ENCODE results near the gene SLC9B2.
A peak's percentile ranks its signal among the peaks of the same experiment; 100 is the strongest.

The SLC9B2 gene

GRCh38 chr4:103060453-103061148, 16.0 kb downstream of the SLC9B2 start:
- TF ChIP-seq CTCF (conservative IDR thresholded peaks at IDR 0.05; ENCODE audit: low read depth, low read length): no peak
- DNase-seq (ENCODE audit: low read depth): no peak
- H3K4me3 ChIP-seq (ENCODE audit: low read depth, low read length): no peak overlapping the region

GRCh38 chr4:103054030-103054429, 22.5 kb downstream of the SLC9B2 start:
- H3K4me3 ChIP-seq (ENCODE audit: low read depth, low read length): no peak overlapping the region
- no peak for TF ChIP-seq CTCF (conservative IDR thresholded peaks at IDR 0.05; ENCODE audit: low read depth, low read length)
- DNase-seq (ENCODE audit: low read depth): no peak

GRCh38 chr4:103052779-103053178, 23.8 kb downstream of the SLC9B2 start:
- TF ChIP-seq CTCF (conservative IDR thresholded peaks at IDR 0.05; ENCODE audit: low read depth, low read length): no peak

GRCh38 chr4:103052145-103052544, 24.4 kb downstream of the SLC9B2 start:
- no peak for DNase-seq (ENCODE audit: low read depth)
- TF ChIP-seq CTCF (conservative IDR thresholded peaks at IDR 0.05; ENCODE audit: low read depth, low read length): no peak
- H3K4me3 ChIP-seq (ENCODE audit: low read depth, low read length): no peak overlapping the region

More at GRCh38 chr4:103052779-103053178, 23.8 kb downstream of the SLC9B2 start:
- no peak for DNase-seq (ENCODE audit: low read depth)
- H3K4me3 ChIP-seq (ENCODE audit: low read depth, low read length): no peak overlapping the region

- no peak for TF ChIP-seq CTCF (conservative IDR thresholded peaks at IDR 0.05; ENCODE audit: low read depth, low read length)
- no peak overlapping the region for H3K4me3 ChIP-seq (ENCODE audit: low read depth, low read length)
- no peak for DNase-seq (ENCODE audit: low read depth)
Measured at GRCh38 chr4:103050736-103051436, 25.7 kb downstream of the SLC9B2 start.

GRCh38 chr4:103046416-103047290, 29.9 kb downstream of the SLC9B2 start:
- DNase-seq (ENCODE audit: low read depth): peak; percentile 78
- peak; percentile 87 for TF ChIP-seq CTCF (conservative IDR thresholded peaks at IDR 0.05; ENCODE audit: low read depth, low read length)
- H3K4me3 ChIP-seq (ENCODE audit: low read depth, low read length): no peak overlapping the region

Measured in choroid plexus epithelial cell (primary cell).